ENCODE data around the gene IL36B. TPM values are rescaled to one million over a fixed set of nuclear protein-coding genes. Genes with fewer than 3 reads are reported as not detected.
A peak's percentile ranks its signal among the peaks of the same experiment; 100 is the strongest.

Gene IL36B
- total RNA-seq, 4 donors from 2014 or later: 2.3 to 11.9 (median 7.6) TPM

DNA sequence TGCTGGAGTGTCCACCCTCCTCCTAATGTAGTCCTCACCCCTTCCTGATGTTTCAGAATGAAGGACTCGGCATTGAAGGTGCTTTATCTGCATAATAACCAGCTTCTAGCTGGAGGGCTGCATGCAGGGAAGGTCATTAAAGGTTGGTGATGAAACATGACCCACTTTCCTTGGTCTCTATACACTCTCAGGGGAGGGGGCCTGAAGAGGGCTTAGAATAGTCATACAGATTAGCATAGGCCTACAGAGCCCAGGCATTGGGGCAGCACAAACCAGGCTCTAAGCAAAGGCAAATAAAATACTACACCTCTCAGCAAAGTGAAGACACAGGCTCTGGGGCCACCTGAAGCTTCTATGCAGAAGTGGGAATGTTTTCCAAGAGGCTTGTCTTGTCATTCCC is 8.1 kb upstream of the IL36B start:
- peak in 1 of 2 donors; percentile 20 for DNase-seq (ENCODE audit: low spot score in 2 of 2)
- no peak overlapping the region for H3K4me3 ChIP-seq (ENCODE audit: low read depth, poor library complexity, severe bottlenecking)
- intact Hi-C loops (cut with DNase I; ENCODE audit: low total_unique reads): no loop called here
- TF ChIP-seq POLR2A (IDR thresholded peaks at IDR 0.05) (no peak), CTCF (IDR thresholded peaks at IDR 0.05) (no peak)
- 26 to 71% methylated on average over 1 of the region's 1 CpG for WGBS, 2 donors

- WGBS, 2 donors: 65 to 68% methylated on average over 4 of the region's 4 CpGs
- no peak overlapping the region for H3K4me3 ChIP-seq (ENCODE audit: low read depth, poor library complexity, severe bottlenecking)
- no peak for TF ChIP-seq CTCF (IDR thresholded peaks at IDR 0.05)
- no peak for TF ChIP-seq POLR2A (IDR thresholded peaks at IDR 0.05)
- DNase-seq (ENCODE audit: low spot score in 2 of 2): peak; percentile 4 to 31
- intact Hi-C loops (cut with DNase I; ENCODE audit: low total_unique reads): no loop called here
These were observed 7.7 kb upstream of the IL36B start for GRCh38 chr2:113060396-113060795.

DNA sequence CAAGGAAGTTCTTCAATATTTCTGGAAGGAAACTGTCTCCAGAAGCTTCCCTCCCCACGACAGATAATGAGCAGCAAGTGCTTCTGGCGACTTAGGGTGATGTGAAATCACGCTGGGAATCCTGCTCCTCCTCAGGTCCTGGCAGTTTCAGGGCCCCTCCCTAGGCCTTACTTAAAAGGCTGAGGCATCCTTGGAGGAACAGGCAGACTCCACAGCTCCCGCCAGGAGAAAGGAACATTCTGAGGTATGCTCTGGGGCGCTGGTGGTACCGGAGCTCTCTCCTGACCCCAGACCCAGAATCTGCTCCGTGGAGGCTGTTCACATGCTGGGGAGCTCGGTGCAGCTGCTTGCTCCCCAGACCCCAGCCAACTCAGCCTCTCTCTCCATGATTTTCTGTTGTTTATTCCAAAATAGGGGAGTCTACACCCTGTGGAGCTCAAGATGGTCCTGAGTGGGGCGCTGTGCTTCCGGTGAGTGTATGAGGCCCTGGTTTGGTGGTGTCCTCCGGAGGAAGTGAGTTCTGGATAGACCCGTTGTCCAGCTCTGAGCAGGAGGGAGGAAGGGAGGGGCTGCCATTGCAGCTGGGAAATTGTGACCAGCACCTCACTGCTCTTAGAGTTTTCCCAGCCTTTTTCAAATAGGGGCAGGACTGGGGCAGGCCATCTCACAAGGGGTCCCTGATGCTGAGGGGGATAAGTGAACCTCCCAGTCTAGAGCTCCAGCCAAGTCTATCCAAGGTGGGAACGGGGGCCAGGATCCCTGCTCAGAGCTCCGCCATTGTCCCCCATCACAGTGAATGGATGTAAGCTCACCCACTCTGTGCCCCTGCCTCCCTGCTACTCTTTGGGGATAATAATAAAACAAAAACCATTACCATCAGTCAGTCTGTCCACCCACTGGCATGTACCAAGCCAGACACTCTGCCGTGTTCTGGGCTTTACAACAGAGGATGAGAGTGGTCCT is 6.6 kb upstream of the IL36B start, which contains the start of gene IL36RN:
TSS of gene IL36RN (plus strand) at position 201 of the 963 bp plus-strand sequence. CDS start at position 442, 241 bp downstream.
- DNase-seq (ENCODE audit: low spot score in 2 of 2): peak; percentile 7 to 67
- WGBS, 2 donors: 73 to 74% methylated on average over 15 of the region's 15 CpGs
- no peak for TF ChIP-seq POLR2A (IDR thresholded peaks at IDR 0.05)
- TF ChIP-seq CTCF (IDR thresholded peaks at IDR 0.05): no peak

DNA sequence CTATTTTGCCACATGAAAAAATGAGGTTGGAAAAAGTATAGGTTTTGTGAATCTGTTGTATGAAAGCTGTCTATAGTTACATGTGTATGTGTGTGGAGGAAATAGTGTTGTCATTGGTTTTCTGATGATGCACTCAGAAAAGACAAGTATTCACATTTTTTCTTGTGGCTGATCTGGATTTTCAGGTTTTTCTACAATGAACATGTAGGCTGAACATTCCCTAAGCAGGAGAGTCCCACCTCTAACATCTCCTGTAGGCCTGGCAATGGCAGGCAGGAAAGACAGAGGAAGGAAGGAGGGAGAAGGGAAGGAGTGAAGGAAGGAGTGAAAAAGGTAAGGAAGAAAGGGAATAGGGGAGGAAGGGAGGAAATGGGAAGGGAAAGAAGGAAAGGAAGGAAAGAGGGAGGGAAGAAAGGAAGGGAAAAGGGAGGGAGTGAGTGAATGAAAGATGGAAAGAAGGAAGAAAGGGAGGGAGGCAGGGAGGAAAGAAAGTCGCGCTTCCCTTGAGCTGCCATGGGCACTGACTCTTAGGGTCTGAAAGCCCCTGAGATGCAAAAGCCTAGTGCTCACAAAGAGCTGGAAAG is 5.8 kb upstream of the IL36B start:
- TF ChIP-seq CTCF (IDR thresholded peaks at IDR 0.05): no peak
- no peak for TF ChIP-seq POLR2A (IDR thresholded peaks at IDR 0.05)
- no peak overlapping the region for H3K4me3 ChIP-seq (ENCODE audit: low read depth, poor library complexity, severe bottlenecking)
- no peak for DNase-seq (ENCODE audit: low spot score in 2 of 2)
- intact Hi-C loops (cut with DNase I; ENCODE audit: low total_unique reads): no loop called here
- 73 to 76% methylated on average over 2 of the region's 2 CpGs for WGBS, 2 donors

More for the DNA sequence above, 6.6 kb upstream of the IL36B start, which contains the start of gene IL36RN:
- intact Hi-C loops (cut with DNase I; ENCODE audit: low total_unique reads): no loop called here
- H3K4me3 ChIP-seq (ENCODE audit: low read depth, poor library complexity, severe bottlenecking): no peak within 1 kb of the TSS

- intact Hi-C loops (cut with DNase I; ENCODE audit: low total_unique reads): no loop called here
- H3K4me3 ChIP-seq (ENCODE audit: low read depth, poor library complexity, severe bottlenecking): no peak overlapping the region
- WGBS, 2 donors: 24 to 39% methylated on average over 1 of the region's 1 CpG
- TF ChIP-seq CTCF (IDR thresholded peaks at IDR 0.05): no peak
- TF ChIP-seq POLR2A (IDR thresholded peaks at IDR 0.05): no peak
- no peak for DNase-seq (ENCODE audit: low spot score in 2 of 2)
These were observed 4.5 kb upstream of the IL36B start for GRCh38 chr2:113057117-113057516.
